ENCODE results near the gene SLC16A2.

DNA sequence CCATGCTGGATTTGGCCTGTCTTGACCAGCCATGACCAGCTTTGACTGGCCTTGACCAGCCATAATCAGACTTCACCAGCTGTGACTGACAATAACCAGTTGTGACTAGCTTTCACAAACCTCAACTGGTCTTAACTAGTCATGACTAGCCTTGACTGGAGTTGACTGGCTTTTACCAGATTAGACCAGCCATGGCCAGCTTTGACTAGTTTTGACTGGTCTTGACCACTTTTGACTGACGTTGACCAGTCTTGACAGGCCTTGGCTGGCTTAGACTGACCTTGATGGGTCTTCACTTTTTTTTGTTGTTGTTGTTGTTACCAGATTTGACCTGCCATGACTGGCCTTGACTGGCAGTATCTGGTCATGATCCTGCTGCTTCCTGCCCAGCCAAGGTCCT is 125.7 kb downstream of the SLC16A2 start:
- TF ChIP-seq TOX (CRISPR knock-in tag; IDR thresholded peaks at IDR 0.05; ENCODE audit: borderline replicate concordance) (no peak), ARNTL (CRISPR knock-in tag; IDR thresholded peaks at IDR 0.05; ENCODE audit: borderline replicate concordance, low read depth) (no peak), OSR1 (CRISPR knock-in tag; IDR thresholded peaks at IDR 0.05) (no peak)

Measured in SK-N-SH treated with all-trans-retinoic acid at 6 μM for 48 hours (cell line).